GM12878 (cell line): ENCODE measurements around the gene CARD11. TPM values are rescaled to one million over a fixed set of nuclear protein-coding genes. Genes with fewer than 3 reads are reported as not detected.

Experiments
- ATAC-seq: fragments of 200-7000 bp; cut with Tn5 transposase; 3 replicates; pipeline ENCODE4 v1.9.1; 2020; ENCODE audit warnings: mild to moderate bottlenecking, moderate library complexity
- BruUV-seq: library from RNA; stranded (reverse); fragments of 400-500 nt; replicated peaks from 2 replicates; lab custom pipeline; 2021; lab: Mats Ljungman, UMichigan
- CTCF ChIA-PET: fragments of 300-600 bp; sonication (Branson Sonifier 250); formaldehyde crosslinking; extraction: SDS; loops from one replicate; lab custom pipeline; 2021; ENCODE audit warnings: inconsistent platforms; lab: Yijun Ruan, JAX
- POLR2A ChIA-PET: fragments of 350-600 bp; formaldehyde crosslinking; extraction: SDS; loops from one replicate; lab custom pipeline; 2021; ENCODE audit warnings: inconsistent platforms; lab: Charles Lee
- RAD21 ChIA-PET: fragments of 300-600 bp; sonication (Branson Sonifier 250); formaldehyde crosslinking; loops from one replicate; lab custom pipeline; 2023; ENCODE audit warnings: antibody characterized with exemption; ENCODE audit not compliant: unreplicated experiment; lab: Charles Lee
- SMC1A ChIA-PET: fragments of 300-600 bp; sonication (Branson Sonifier 250); formaldehyde crosslinking; loops from one replicate; lab custom pipeline; 2023; ENCODE audit not compliant: unreplicated experiment, uncharacterized antibody; lab: Charles Lee
- DNase-seq: peaks from one replicate; pipeline ENCODE4 v3.0.0-alpha.2; 2011; ENCODE audit warnings: low read depth, low spot score
- FAIRE-seq: peaks from 3 replicates; lab custom pipeline; 2011; peaks lifted over from hg19 to GRCh38; lab: Jason Lieb, UNC
- H2AFZ ChIP-seq: 2 replicates; pipeline ENCODE4 v1.6.0; 2011; ENCODE audit warnings: low read depth, low read length, control low read depth; ENCODE audit not compliant: control insufficient read depth
- H3K27ac ChIP-seq: 2 replicates; pipeline ENCODE4 v1.5.1; 2011; ENCODE audit warnings: control low read depth; ENCODE audit not compliant: control insufficient read depth, insufficient read depth
- H3K27me3 ChIP-seq, 2 experiments: replicated peaks in 1 of 2; 2 replicates each; pipeline versions ENCODE4 v1.6.0 to v1.6.1; 2011; ENCODE audit warnings: low read length in 1 of 2; ENCODE audit not compliant: control insufficient read depth in 2 of 2, insufficient read depth in 2 of 2
- H3K36me3 ChIP-seq, 2 experiments: 2 replicates each; pipeline ENCODE4 v1.5.1; 2011; ENCODE audit warnings: low read length in 1 of 2; ENCODE audit not compliant: control insufficient read depth in 2 of 2, insufficient read depth in 2 of 2
- H3K4me1 ChIP-seq: 2 replicates; pipeline ENCODE4 v1.6.1; 2011; ENCODE audit warnings: mild to moderate bottlenecking, low read length, moderate library complexity, mixed read lengths; ENCODE audit not compliant: control insufficient read depth, insufficient read depth
- H3K4me2 ChIP-seq: 2 replicates; pipeline ENCODE4 v1.6.0; 2011; ENCODE audit warnings: control low read depth; ENCODE audit not compliant: control insufficient read depth, insufficient read depth
- H3K4me3 ChIP-seq: fragments of 200-600 bp; sonication (generic); 2 replicates; pipeline ENCODE4 v1.5.1; 2016
- H3K79me2 ChIP-seq: 2 replicates; pipeline ENCODE4 v1.6.0; 2011; ENCODE audit warnings: low read length; ENCODE audit not compliant: control insufficient read depth, insufficient read depth
- H3K9ac ChIP-seq: 2 replicates; pipeline ENCODE4 v1.8.0; 2011; ENCODE audit warnings: low read length, control low read depth, mixed read lengths; ENCODE audit not compliant: control insufficient read depth, insufficient read depth
- H3K9me3 ChIP-seq: replicated peaks from 3 replicates; pipeline ENCODE4 v1.5.1; 2011; ENCODE audit warnings: mild to moderate bottlenecking, low read length; ENCODE audit not compliant: control insufficient read depth, insufficient read depth
- H4K20me1 ChIP-seq: 2 replicates; pipeline ENCODE4 v1.6.0; 2011; ENCODE audit not compliant: control insufficient read depth, insufficient read depth
- CEBPB ChIP-seq, 2 experiments: fragments of 150-350 bp in 1 of 2; IDR thresholded peaks; 2 replicates each; pipeline ENCODE4 v1.6.1; 2012 to 2014; ENCODE audit warnings: low read depth in 2 of 2, low read length in 2 of 2, borderline replicate concordance in 1 of 2, inconsistent platforms in 1 of 2
- EZH2 ChIP-seq: IDR thresholded peaks from 2 replicates; pipeline ENCODE4 v1.6.1; 2012; ENCODE audit warnings: low read depth, mild to moderate bottlenecking, control low read depth, inconsistent platforms, low read length, borderline replicate concordance; ENCODE audit not compliant: control insufficient read depth
- GATAD2B ChIP-seq: fragments of 450-650 bp; conservative IDR thresholded peaks from 2 replicates; pipeline ENCODE4 v1.6.1; 2017; ENCODE audit warnings: low read depth, mild to moderate bottlenecking, moderate library complexity
- HDAC2 ChIP-seq: fragments of 200-600 bp; sonication (generic); IDR thresholded peaks from 2 replicates; pipeline ENCODE4 v1.6.1; 2017
- NFYB ChIP-seq: IDR thresholded peaks from 2 replicates; pipeline ENCODE4 v1.6.1; 2011; ENCODE audit warnings: low read depth, mild to moderate bottlenecking, low read length, improper control_type of control experiment, moderate library complexity; ENCODE audit not compliant: insufficient read depth
- NR2C1 ChIP-seq: fragments of 450-650 bp; IDR thresholded peaks from 2 replicates; pipeline ENCODE4 v1.6.1; 2017; ENCODE audit warnings: antibody characterized with exemption, mild to moderate bottlenecking, moderate library complexity
- PBX3 ChIP-seq: IDR thresholded peaks from 2 replicates; pipeline ENCODE4 v1.6.1; 2011; ENCODE audit warnings: mild to moderate bottlenecking, low read depth, low read length, moderate library complexity; ENCODE audit not compliant: insufficient replicate concordance
- POLR2AphosphoS2 ChIP-seq: IDR thresholded peaks from 2 replicates; pipeline ENCODE4 v1.6.1; 2011; ENCODE audit warnings: low read depth, mild to moderate bottlenecking, low read length, improper control_type of control experiment, moderate library complexity
- RB1 ChIP-seq: fragments of 450-650 bp; formaldehyde crosslinking; IDR thresholded peaks from 2 replicates; pipeline ENCODE4 v1.6.1; 2017; ENCODE audit warnings: mild to moderate bottlenecking, borderline replicate concordance
- RELB ChIP-seq: fragments of 450-650 bp; IDR thresholded peaks from 2 replicates; pipeline ENCODE4 v1.6.1; 2017; ENCODE audit warnings: low read depth, mild to moderate bottlenecking, moderate library complexity
- SMAD1 ChIP-seq: fragments of 450-650 bp; IDR thresholded peaks from 2 replicates; pipeline ENCODE4 v1.6.1; 2018; ENCODE audit warnings: mild to moderate bottlenecking, low read depth; ENCODE audit not compliant: partially characterized antibody
- SUZ12 ChIP-seq: fragments of 200-600 bp; sonication (generic); IDR thresholded peaks from one replicate; pipeline ENCODE4 v1.6.1; 2018; ENCODE audit warnings: antibody characterized with exemption, mild to moderate bottlenecking; ENCODE audit not compliant: unreplicated experiment
- TCF3 ChIP-seq: IDR thresholded peaks from 2 replicates; pipeline ENCODE4 v1.6.1; 2012; ENCODE audit warnings: low read depth, mild to moderate bottlenecking, low read length, borderline replicate concordance; ENCODE audit not compliant: insufficient read depth
- ZNF384 ChIP-seq: IDR thresholded peaks from 2 replicates; pipeline ENCODE4 v1.6.1; 2012; ENCODE audit warnings: low read depth, mild to moderate bottlenecking, low read length, improper control_type of control experiment, borderline replicate concordance
- WGBS: methylation state at CpG from one replicate; pipeline ENCODE4 v1.1.6; 2016; ENCODE audit warnings: low lambda C conversion rate; ENCODE audit not compliant: insufficient replicate concordance, insufficient coverage; ENCODE audit errors: missing lambda C conversion rate; 5-methylcytosine and 5-hydroxymethylcytosine counted together
- in situ Hi-C: fragments of 300-500 bp; cut with MboI; formaldehyde crosslinking; loops from 9 replicates; pipeline ENCODE4 v1.14.3; 2018; ENCODE audit warnings: mixed read lengths
- intact Hi-C: fragments of 100-400 bp; cut with micrococcal nuclease; formaldehyde crosslinking; loops from one replicate; pipeline ENCODE4 v1.14.2; 2022; ENCODE audit not compliant: unreplicated experiment
- polyA plus RNA-seq, 11 experiments: library from polyadenylated mRNA; depleted of rRNA in 4 of 11; unstranded in 6 of 11; stranded (reverse) in 5 of 11; fragments of >200 nt; fragmentation: Nextera tagmentation in 4 of 11; fragmentation: Illumina TruSeq in 1 of 11; extraction: Ambion mirVana in 4 of 11; extraction: Trizol in 1 of 11; gene quantifications; 1 replicate in 1 of 11; 2 replicates in 10 of 11; pipeline versions ENCODE4 v1.2.1 to v1.2.3, GENCODE V29; 2011 to 2016; ENCODE audit warnings: inconsistent platforms in 2 of 11, missing spikeins in 2 of 11, low read depth in 1 of 11
- total RNA-seq, 4 experiments: library from RNA; depleted of rRNA in 3 of 4; stranded (reverse); fragments of >200 nt in 3 of 4; fragmentation: Illumina TruSeq in 1 of 4; extraction: Trizol in 1 of 4; gene quantifications; 2 replicates each; pipeline versions ENCODE4 v1.2.1 to v1.2.3, GENCODE V29; 2013 to 2021
- TF ChIP-seq, protein P1 (sequence below): IDR thresholded peaks from 2 replicates; pipeline ENCODE4 v1.6.1; 2011; ENCODE audit warnings: low read depth, mild to moderate bottlenecking, low read length, moderate library complexity, borderline replicate concordance; ENCODE audit errors: extremely low read depth
- TF ChIP-seq, protein P2 (sequence below): fragments of 450-650 bp; IDR thresholded peaks from 2 replicates; pipeline ENCODE4 v1.6.1; 2016; ENCODE audit warnings: mild to moderate bottlenecking

The CARD11 gene
- total and polyA plus RNA-seq, 10 of the 15 experiments (the other 5 are each of a cell fraction or from before 2014, with no cell fraction given) = 0.27 to 72.0 (median 28.4) TPM

- TF ChIP-seq ZNF384 (no peak), NFYB (no peak)
These were observed 23.5 kb upstream of the CARD11 start (continued) for GRCh38 chr7:3067193-3067592.

DNA sequence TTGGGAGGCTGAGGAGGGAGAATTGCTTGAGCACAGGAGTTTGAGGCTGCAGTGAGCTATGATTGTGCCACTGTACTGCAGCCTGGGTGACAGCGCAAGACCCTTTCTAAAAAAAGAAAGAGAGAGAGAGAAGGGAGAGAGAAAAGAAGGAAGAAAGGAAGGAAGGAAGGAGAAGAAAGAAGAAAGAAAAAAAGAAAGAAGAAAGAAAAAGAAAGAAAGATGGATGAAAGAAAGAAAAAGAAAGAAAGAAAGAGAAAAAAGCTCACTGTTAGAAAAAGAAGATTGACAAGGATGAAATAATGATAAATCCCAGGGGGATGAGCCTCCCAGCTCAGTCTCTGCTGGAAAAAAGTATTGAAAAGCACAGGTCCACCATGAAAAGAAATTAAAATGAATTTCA is 22.8 kb upstream of the CARD11 start:
- H3K27ac ChIP-seq = no peak overlapping the region
- peaks cover 47% of the 10 kb centered on the region for H3K4me1 ChIP-seq
- ChIA-PET SMC1A (interaction anchor here (0.7 to 8.7 kb wide), 19 partner anchors 8 to 178 kb away, joined by 3 to 67 read pairs (median 5); no protein-coding TSS in a partner anchor), RAD21 (interaction anchor here (1.1 to 4.3 kb wide), 10 partner anchors 12 to 356 kb away, joined by 3 to 38 read pairs (median 9); partner anchors contain the start of gene CARD11), CTCF (interaction anchor here (0.9 to 7.1 kb wide), 24 partner anchors 8 to 226 kb away, joined by 3 to 72 read pairs (median 5); partner anchors contain the start of gene CARD11), POLR2A (interaction anchor here (1.1 to 3.6 kb wide), 6 partner anchors 25 to 174 kb away, joined by 3 to 15 read pairs (median 4); no protein-coding TSS in a partner anchor)
- DNase-seq (no peak), ATAC-seq (no peak), FAIRE-seq (no peak)
- BruUV-seq = no TSS peak
- in situ Hi-C loops (no loop called here), intact Hi-C loops (no loop called here)
- H3K9ac ChIP-seq = no peak overlapping the region
- H4K20me1 ChIP-seq = no peaks in the 10 kb centered on the region
- WGBS = 100% methylated on average over 1 of the region's 1 CpG
- peaks cover 2% of the 10 kb centered on the region; the same call in 1 of the 3 replicates for H3K9me3 ChIP-seq
- H3K36me3 ChIP-seq = no peaks in the 10 kb centered on the region
- H2AFZ ChIP-seq = no peak overlapping the region
- H3K79me2 ChIP-seq = no peaks in the 10 kb centered on the region
- H3K27me3 ChIP-seq = no peaks in the 10 kb centered on the region
- H3K4me2 ChIP-seq = no peak overlapping the region
- no peak overlapping the region for H3K4me3 ChIP-seq
- TF ChIP-seq POLR2AphosphoS2 (no peak), SMAD1 (no peak), TCF3 (no peak), GATAD2B (no peak), NR2C1 (no peak), EZH2 (no peak), HDAC2 (no peak), RB1 (no peak), RELB (no peak), CEBPB (IDR thresholded peaks at IDR 0.05; ENCODE audit: borderline replicate concordance in 1 of 2, low read depth in 2 of 2, low read length in 2 of 2) (no peak), PBX3 (no peak), SUZ12 (no peak)
- TF ChIP-seq, protein P1, sequence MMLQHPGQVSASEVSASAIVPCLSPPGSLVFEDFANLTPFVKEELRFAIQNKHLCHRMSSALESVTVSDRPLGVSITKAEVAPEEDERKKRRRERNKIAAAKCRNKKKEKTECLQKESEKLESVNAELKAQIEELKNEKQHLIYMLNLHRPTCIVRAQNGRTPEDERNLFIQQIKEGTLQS = no peak
- TF ChIP-seq, protein P2, sequence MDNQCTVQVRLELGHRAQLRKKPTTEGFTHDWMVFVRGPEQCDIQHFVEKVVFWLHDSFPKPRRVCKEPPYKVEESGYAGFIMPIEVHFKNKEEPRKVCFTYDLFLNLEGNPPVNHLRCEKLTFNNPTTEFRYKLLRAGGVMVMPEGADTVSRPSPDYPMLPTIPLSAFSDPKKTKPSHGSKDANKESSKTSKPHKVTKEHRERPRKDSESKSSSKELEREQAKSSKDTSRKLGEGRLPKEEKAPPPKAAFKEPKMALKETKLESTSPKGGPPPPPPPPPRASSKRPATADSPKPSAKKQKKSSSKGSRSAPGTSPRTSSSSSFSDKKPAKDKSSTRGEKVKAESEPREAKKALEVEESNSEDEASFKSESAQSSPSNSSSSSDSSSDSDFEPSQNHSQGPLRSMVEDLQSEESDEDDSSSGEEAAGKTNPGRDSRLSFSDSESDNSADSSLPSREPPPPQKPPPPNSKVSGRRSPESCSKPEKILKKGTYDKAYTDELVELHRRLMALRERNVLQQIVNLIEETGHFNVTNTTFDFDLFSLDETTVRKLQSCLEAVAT = no peak
